Endothelial cell of umbilical vein (primary cell): ENCODE measurements around the gene TRIM46.

Source experiments
- EZH2 ChIP-seq: IDR thresholded peaks from 2 replicates; pipeline ENCODE4 v1.6.1; 2012; ENCODE audit warnings: borderline replicate concordance, low read depth, mild to moderate bottlenecking, moderate library complexity, low read length, inconsistent platforms; ENCODE audit not compliant: severe bottlenecking
- GATA2 ChIP-seq: IDR thresholded peaks from 2 replicates; pipeline ENCODE4 v1.7.0; 2011; ENCODE audit warnings: low read depth, mild to moderate bottlenecking, moderate library complexity, mixed read lengths, low read length; ENCODE audit not compliant: insufficient read length, insufficient read depth
- JUN ChIP-seq: IDR thresholded peaks from 2 replicates; pipeline ENCODE4 v1.6.1; 2011; ENCODE audit warnings: borderline replicate concordance, low read depth; ENCODE audit not compliant: insufficient read length, insufficient read depth
- POLR2A ChIP-seq: IDR thresholded peaks from 2 replicates; pipeline ENCODE4 v1.6.1; 2012; ENCODE audit warnings: low read depth, mild to moderate bottlenecking, control low read depth, low read length
- POLR2AphosphoS5 ChIP-seq: IDR thresholded peaks from 2 replicates; pipeline ENCODE4 v1.6.1; 2012; ENCODE audit warnings: low read depth, mild to moderate bottlenecking, control low read depth, low read length, moderate library complexity; ENCODE audit not compliant: insufficient read depth
- TF ChIP-seq, protein P1 (sequence below), 2 donors: IDR thresholded peaks; 1 replicate in 1 of 2; 2 replicates in 1 of 2; pipeline ENCODE4 v1.5.1; 2011; ENCODE audit warnings: low read length in 2 of 2, mild to moderate bottlenecking in 2 of 2, moderate library complexity in 2 of 2, control low read depth in 1 of 2, inconsistent platforms in 1 of 2, low read depth in 1 of 2; ENCODE audit not compliant: insufficient read depth in 1 of 2; ENCODE audit errors: extremely low read depth in 1 of 2
- TF ChIP-seq, protein P2 (sequence below): IDR thresholded peaks from 2 replicates; pipeline ENCODE4 v1.6.1; 2011; ENCODE audit not compliant: insufficient read depth, insufficient read length

DNA sequence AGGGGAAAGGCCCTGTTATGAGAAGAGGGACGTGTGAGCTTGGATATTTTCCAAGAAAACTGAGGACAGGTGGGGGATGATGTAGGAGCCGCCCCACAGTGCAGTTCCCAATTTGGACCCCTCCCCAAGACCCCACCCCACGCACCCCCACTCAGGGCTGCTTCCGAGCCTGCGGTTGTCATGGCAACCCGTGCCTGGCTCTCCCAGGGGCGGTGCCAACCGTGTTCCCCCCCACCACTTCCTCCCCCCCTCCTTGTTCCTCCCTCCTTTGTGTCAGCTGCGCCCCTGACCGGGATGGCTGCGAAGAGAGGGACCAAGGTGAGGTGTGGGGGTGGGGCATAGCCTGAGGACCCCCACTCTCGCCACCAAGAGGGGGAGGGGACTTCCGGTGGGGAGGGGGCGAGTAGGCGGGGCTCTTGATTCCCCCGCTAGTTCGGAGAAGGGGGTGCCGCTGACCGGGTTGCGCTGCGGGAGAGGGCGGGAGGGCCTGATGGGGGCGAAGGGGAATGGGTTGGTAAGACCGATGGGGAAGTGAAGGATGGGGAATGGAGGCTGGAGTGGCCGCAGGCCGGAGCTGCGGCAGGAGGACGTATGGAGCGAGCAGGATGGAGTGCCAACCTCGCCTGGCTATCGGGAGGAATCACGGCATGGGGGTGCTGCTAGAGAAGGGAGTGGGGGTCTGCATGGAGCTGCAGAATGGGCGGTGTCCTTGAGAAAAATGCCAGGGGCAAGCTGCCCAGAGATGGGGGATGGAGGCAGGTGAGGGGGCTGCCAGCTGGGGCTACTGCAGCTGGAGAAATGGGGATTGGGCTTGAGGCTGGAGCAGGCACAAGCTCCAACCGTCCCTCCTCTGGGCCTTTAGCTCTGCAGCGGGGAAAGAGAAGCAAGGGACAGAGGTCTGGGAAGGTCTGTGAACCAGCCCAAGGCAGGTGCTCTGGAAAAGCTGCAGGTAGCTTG is 953 bp downstream of the TRIM46 start:
- TF ChIP-seq, protein P1, sequence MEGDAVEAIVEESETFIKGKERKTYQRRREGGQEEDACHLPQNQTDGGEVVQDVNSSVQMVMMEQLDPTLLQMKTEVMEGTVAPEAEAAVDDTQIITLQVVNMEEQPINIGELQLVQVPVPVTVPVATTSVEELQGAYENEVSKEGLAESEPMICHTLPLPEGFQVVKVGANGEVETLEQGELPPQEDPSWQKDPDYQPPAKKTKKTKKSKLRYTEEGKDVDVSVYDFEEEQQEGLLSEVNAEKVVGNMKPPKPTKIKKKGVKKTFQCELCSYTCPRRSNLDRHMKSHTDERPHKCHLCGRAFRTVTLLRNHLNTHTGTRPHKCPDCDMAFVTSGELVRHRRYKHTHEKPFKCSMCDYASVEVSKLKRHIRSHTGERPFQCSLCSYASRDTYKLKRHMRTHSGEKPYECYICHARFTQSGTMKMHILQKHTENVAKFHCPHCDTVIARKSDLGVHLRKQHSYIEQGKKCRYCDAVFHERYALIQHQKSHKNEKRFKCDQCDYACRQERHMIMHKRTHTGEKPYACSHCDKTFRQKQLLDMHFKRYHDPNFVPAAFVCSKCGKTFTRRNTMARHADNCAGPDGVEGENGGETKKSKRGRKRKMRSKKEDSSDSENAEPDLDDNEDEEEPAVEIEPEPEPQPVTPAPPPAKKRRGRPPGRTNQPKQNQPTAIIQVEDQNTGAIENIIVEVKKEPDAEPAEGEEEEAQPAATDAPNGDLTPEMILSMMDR (IDR thresholded peaks at IDR 0.05; ENCODE audit: extremely low read depth in 1 of 2, insufficient read depth in 1 of 2, low read depth in 1 of 2, low read length in 2 of 2) = no peak
- TF ChIP-seq EZH2 (no peak), POLR2A (no peak), POLR2AphosphoS5 (peak; percentile 36), GATA2 (no peak), JUN (no peak)
- TF ChIP-seq, protein P2, sequence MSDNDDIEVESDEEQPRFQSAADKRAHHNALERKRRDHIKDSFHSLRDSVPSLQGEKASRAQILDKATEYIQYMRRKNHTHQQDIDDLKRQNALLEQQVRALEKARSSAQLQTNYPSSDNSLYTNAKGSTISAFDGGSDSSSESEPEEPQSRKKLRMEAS = no peak
